GM10266 (cell line): ENCODE data around the gene ZC3H8.

Source experiments
- DNase-seq: peaks from one replicate; pipeline ENCODE4 v3.0.0; 2012; ENCODE audit errors: extremely low spot score
- TF ChIP-seq, protein P1 (sequence below): IDR thresholded peaks from 2 replicates; pipeline ENCODE4 v1.5.1; 2012; ENCODE audit warnings: mild to moderate bottlenecking, low read depth; ENCODE audit not compliant: control insufficient read depth, insufficient read depth; ENCODE audit errors: missing control alignments

The ZC3H8 gene

GRCh38 chr2:112275311-112275886 is 20.6 kb upstream of the ZC3H8 start, which contains the start of gene ZC3H6:
Gene ZC3H6, plus strand, starts transcription at chr2:112275597. Its CDS starts 398 bp downstream, at chr2:112275995.
- TF ChIP-seq, protein P1, sequence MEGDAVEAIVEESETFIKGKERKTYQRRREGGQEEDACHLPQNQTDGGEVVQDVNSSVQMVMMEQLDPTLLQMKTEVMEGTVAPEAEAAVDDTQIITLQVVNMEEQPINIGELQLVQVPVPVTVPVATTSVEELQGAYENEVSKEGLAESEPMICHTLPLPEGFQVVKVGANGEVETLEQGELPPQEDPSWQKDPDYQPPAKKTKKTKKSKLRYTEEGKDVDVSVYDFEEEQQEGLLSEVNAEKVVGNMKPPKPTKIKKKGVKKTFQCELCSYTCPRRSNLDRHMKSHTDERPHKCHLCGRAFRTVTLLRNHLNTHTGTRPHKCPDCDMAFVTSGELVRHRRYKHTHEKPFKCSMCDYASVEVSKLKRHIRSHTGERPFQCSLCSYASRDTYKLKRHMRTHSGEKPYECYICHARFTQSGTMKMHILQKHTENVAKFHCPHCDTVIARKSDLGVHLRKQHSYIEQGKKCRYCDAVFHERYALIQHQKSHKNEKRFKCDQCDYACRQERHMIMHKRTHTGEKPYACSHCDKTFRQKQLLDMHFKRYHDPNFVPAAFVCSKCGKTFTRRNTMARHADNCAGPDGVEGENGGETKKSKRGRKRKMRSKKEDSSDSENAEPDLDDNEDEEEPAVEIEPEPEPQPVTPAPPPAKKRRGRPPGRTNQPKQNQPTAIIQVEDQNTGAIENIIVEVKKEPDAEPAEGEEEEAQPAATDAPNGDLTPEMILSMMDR = peak; percentile 10
- peak; percentile 97 for DNase-seq

GRCh38 chr2:112273349-112273748 is 18.5 kb upstream of the ZC3H8 start:
- DNase-seq = no peak
- TF ChIP-seq, protein P1 = no peak

DNA sequence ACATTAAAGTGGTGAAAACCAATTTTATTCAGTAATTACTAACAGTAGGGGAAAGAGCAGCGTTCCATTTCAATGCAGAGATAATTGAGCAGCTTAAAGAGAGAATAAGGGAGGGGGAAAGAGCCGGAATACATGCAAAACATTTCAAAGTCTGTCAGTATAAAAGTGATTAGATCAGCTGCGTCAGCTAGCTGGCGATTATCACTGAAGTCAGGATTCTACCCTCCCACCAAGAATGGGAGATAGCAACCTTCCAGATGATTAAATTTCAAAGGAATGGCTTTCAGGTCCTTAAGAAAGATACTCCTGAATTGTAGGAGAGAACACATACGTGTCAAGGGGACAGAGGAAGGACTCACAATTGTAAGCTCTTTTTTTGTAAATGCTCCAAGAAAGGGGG is 17.8 kb upstream of the ZC3H8 start:
- no peak for DNase-seq

GRCh38 chr2:112268547-112268946 is 13.7 kb upstream of the ZC3H8 start:
- DNase-seq = no peak
- TF ChIP-seq, protein P1 = no peak

More for the DNA sequence above, 17.8 kb upstream of the ZC3H8 start:
- TF ChIP-seq, protein P1 = no peak

GRCh38 chr2:112262876-112263275 is 8.0 kb upstream of the ZC3H8 start:
- TF ChIP-seq, protein P1 = no peak
- no peak for DNase-seq

DNA sequence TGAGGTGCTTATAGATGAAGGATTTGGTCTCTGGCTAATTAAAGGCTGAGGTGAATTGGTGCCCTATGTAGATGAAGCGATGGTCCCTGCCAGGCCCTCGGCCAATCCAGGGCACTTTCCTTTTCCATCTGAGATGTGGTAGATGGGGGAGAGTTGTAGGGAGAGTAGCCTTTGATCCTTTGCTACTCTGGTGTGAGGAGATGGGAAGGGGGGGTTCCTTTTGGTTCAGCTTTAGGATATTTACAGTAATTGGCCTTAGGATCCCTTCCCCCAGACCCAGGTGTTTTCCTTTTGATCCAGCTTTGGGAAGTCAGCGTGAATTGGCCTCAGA is 5.4 kb upstream of the ZC3H8 start:
- DNase-seq = no peak
- TF ChIP-seq, protein P1 = no peak

DNA sequence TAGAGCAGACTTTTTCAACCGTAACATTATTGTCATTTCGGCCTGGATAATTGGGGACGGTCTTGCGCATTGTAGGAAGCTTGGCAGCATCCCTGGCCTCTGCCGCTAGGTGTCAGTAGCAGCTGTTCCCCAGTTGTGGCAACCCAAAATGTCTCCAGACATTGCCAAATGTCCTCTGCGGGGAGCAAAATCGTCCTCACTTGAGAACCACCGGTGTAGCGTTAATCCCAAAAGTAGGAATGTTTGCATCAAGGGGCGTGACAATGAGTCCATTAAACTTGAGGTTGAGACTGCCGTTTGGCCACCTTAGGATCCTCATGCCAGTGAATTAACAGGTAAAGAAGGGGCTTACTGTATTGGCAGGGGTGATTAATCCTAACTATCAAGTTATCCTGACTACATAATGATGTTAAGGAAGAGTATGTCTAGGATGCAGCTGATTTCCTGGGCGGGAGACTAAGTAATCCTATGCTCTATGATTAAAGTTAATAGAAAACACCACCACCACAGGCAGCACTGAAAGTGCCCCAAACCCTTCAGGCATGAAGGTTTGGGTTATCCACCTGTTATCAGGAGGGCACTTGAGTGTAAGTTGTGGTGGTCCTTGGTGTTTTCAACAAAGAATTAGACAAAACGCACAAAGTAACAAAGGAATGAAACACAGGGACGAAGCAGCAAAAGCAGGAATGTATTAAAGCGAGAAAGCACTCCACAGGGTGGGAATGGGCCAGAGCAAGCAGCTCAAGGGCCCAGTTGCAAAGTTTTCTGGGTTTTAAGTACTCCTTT is 4.9 kb upstream of the ZC3H8 start:
- TF ChIP-seq, protein P1 = peak; percentile 94
- peak; percentile 70 for DNase-seq
